H1 (cell line): ENCODE data around the gene ACACB. TPM values are rescaled to one million over a fixed set of nuclear protein-coding genes. Genes with fewer than 3 reads are reported as not detected.

ENCODE experiments used
- CHD7 ChIP-seq: fragments of 300-600 bp; sonication (generic); IDR thresholded peaks from 2 replicates; pipeline ENCODE4 v1.7.1; 2012; ENCODE audit warnings: low read length, moderate library complexity, mild to moderate bottlenecking, inconsistent platforms; ENCODE audit not compliant: insufficient replicate concordance
- POLR2A ChIP-seq, 2 experiments: IDR thresholded peaks; 1 replicate in 1 of 2; 2 replicates in 1 of 2; pipeline ENCODE4 v1.6.1; 2011; ENCODE audit warnings: low read depth in 2 of 2, low read length in 2 of 2, mild to moderate bottlenecking in 2 of 2; ENCODE audit errors: control extremely low read depth in 1 of 2
- RNF2 ChIP-seq: fragments of 200-900, 300-1000 bp; sonication (generic); IDR thresholded peaks from 2 replicates; pipeline ENCODE4 v1.7.1; 2016; ENCODE audit warnings: borderline replicate concordance, low read depth, mild to moderate bottlenecking, antibody characterized with exemption, low read length; ENCODE audit not compliant: poor library complexity, severe bottlenecking; ENCODE audit errors: missing control alignments
- SIX5 ChIP-seq: IDR thresholded peaks from 2 replicates; pipeline ENCODE4 v1.6.1; 2011; ENCODE audit warnings: mild to moderate bottlenecking, low read depth, low read length
- SRF ChIP-seq: IDR thresholded peaks from 2 replicates; pipeline ENCODE4 v1.6.1; 2011; ENCODE audit warnings: mild to moderate bottlenecking, low read depth, low read length, moderate library complexity
- TAF1 ChIP-seq: IDR thresholded peaks from 2 replicates; pipeline ENCODE4 v1.6.1; 2011; ENCODE audit warnings: mild to moderate bottlenecking, low read depth, low read length
- TCF12 ChIP-seq: IDR thresholded peaks from 2 replicates; pipeline ENCODE4 v1.6.1; 2011; ENCODE audit warnings: low read depth, mild to moderate bottlenecking, low read length
- polyA plus RNA-seq, 7 experiments: library from polyadenylated mRNA; depleted of rRNA in 3 of 7; stranded (reverse) in 5 of 7; unstranded in 2 of 7; fragments of >200 nt in 5 of 7; fragments of 200-250 nt in 2 of 7; gene quantifications; 1 replicate in 5 of 7; 2 replicates in 1 of 7; 4 replicates in 1 of 7; pipeline versions ENCODE4 v1.2.1 to v1.2.3, GENCODE V29; 2011 to 2013; ENCODE audit warnings: missing spikeins in 2 of 7, mixed read lengths in 2 of 7
- total RNA-seq: library from RNA; stranded (reverse); fragmentation: NEBNext Ultra II Directional; extraction: Animal tissue kit (Norgen Biotek cat#: 25700); gene quantifications from 2 replicates; pipeline ENCODE4 v1.2.1, GENCODE V29; 2021

Gene ACACB
- total and polyA plus RNA-seq, 2 of the 8 experiments (the other 6 are each of a cell fraction or from before 2014, with no cell fraction given), result 5.8 to 15.3 TPM

- TF ChIP-seq CHD7 (no peak), SIX5 (no peak), TCF12 (no peak), SRF (no peak), RNF2 (no peak), POLR2A (IDR thresholded peaks at IDR 0.05; ENCODE audit: control extremely low read depth in 1 of 2, low read depth in 2 of 2, low read length in 2 of 2) (no peak), TAF1 (no peak)
Measured at GRCh38 chr12:109157986-109158385, 41.6 kb downstream of the ACACB start (continued).
